T-cell (primary cell): ENCODE data around the gene SRSF4. TPM values are rescaled to one million over a fixed set of nuclear protein-coding genes. Genes with fewer than 3 reads are reported as not detected.

Experiments used
- ATAC-seq, 4 experiments: fragments of 200-7000 bp in 3 of 4; fragments of 150-1000 bp in 1 of 4; cut with Tn5 transposase; replicated peaks in 1 of 4; 1 replicate in 3 of 4; 2 replicates in 1 of 4; pipeline ENCODE4 v1.10.0; 2021; ENCODE audit warnings: moderate library complexity in 3 of 4, mild to moderate bottlenecking in 2 of 4, moderate number of reproducible peaks in 1 of 4
- CTCF ChIA-PET, 2 donors: fragments of 300-600 bp; sonication (Branson Sonifier 250); formaldehyde crosslinking; loops; one replicate each; lab custom pipeline; 2022; ENCODE audit warnings: antibody characterized with exemption in 2 of 2; lab: Charles Lee
- POLR2A ChIA-PET, 2 donors: fragments of 300-600 bp; sonication (Branson Sonifier 250); formaldehyde crosslinking; loops; one replicate each; lab custom pipeline; 2022; ENCODE audit warnings: antibody characterized with exemption in 2 of 2; lab: Charles Lee
- DNase-seq, 35 experiments: peaks; one replicate each; pipeline versions ENCODE4 v3.0.0 to v3.0.0-alpha.2; 2013 to 2023
- H3K27ac ChIP-seq: one replicate; pipeline ENCODE4 v1.5.1; 2013; ENCODE audit warnings: low read length
- H3K27me3 ChIP-seq, 2 experiments: replicated peaks in 1 of 2; 1 replicate in 1 of 2; 2 replicates in 1 of 2; pipeline versions ENCODE4 v1.6.1 to v1.7.0; 2013; ENCODE audit warnings: low read length in 1 of 2, mixed read lengths in 1 of 2; ENCODE audit not compliant: control insufficient read depth in 2 of 2, insufficient read depth in 2 of 2; ENCODE audit errors: extremely low read depth in 1 of 2
- H3K36me3 ChIP-seq, 2 donors: 1 replicate in 1 of 2; 2 replicates in 1 of 2; pipeline versions ENCODE4 v1.6.1 to v1.7.0; 2013; ENCODE audit warnings: low read length in 1 of 2; ENCODE audit not compliant: control insufficient read depth in 2 of 2, insufficient read depth in 1 of 2; ENCODE audit errors: extremely low read depth in 1 of 2
- H3K4me1 ChIP-seq, 2 experiments: 1 replicate in 1 of 2; 2 replicates in 1 of 2; pipeline versions ENCODE4 v1.6.1 to v1.7.0; 2013; ENCODE audit warnings: low read length in 2 of 2, mixed read lengths in 1 of 2; ENCODE audit not compliant: insufficient read depth in 2 of 2, control insufficient read depth in 1 of 2; ENCODE audit errors: extremely low read depth in 1 of 2
- H3K4me3 ChIP-seq, 2 donors: 1 replicate in 1 of 2; 2 replicates in 1 of 2; pipeline versions ENCODE4 v1.5.1 to v1.7.0; 2013; ENCODE audit warnings: mild to moderate bottlenecking in 2 of 2, low read length in 1 of 2, moderate library complexity in 1 of 2; ENCODE audit not compliant: control insufficient read depth in 1 of 2; ENCODE audit errors: extremely low read depth in 1 of 2
- H3K9me3 ChIP-seq: 2 replicates; pipeline ENCODE4 v1.7.0; 2013
- H3K27ac Mint-ChIP-seq, 2 donors: one replicate each; pipeline ENCODE4 v1.8.0; 2020 to 2021; ENCODE audit warnings: mild to moderate bottlenecking in 2 of 2, mixed read lengths in 2 of 2
- H3K27me3 Mint-ChIP-seq, 2 donors: one replicate each; pipeline ENCODE4 v1.8.0; 2021 to 2022; ENCODE audit warnings: mixed read lengths in 2 of 2
- H3K36me3 Mint-ChIP-seq: one replicate; pipeline ENCODE4 v1.8.0; 2021; ENCODE audit warnings: mixed read lengths
- H3K4me1 Mint-ChIP-seq, 3 donors: one replicate each; pipeline ENCODE4 v1.8.0; 2020 to 2022; ENCODE audit warnings: mixed read lengths in 3 of 3, mild to moderate bottlenecking in 1 of 3
- H3K4me3 Mint-ChIP-seq, 3 donors: one replicate each; pipeline ENCODE4 v1.8.0; 2020 to 2022; ENCODE audit warnings: mild to moderate bottlenecking in 3 of 3, mixed read lengths in 3 of 3, moderate library complexity in 3 of 3
- H3K9me3 Mint-ChIP-seq, 3 donors: one replicate each; pipeline ENCODE4 v1.8.0; 2020 to 2022; ENCODE audit warnings: mixed read lengths in 3 of 3
- WGBS: methylation state at CpG from one replicate; pipeline ENCODE4 v1.1.5; 2013; ENCODE audit warnings: missing lambda C conversion rate; ENCODE audit not compliant: insufficient coverage; 5-methylcytosine and 5-hydroxymethylcytosine counted together
- total RNA-seq, 35 experiments: library from RNA in 6 of 35; stranded (reverse) in 6 of 35; fragments of 120-200 nt in 1 of 35; gene quantifications; one replicate each; pipeline versions ENCODE4 v1.2.1 to v1.2.4 and lab custom pipeline; 2013 to 2026

Gene SRSF4
- total RNA-seq, 5 donors from 2014 or later (not counting 1 experiment from before 2014, with no cell fraction given), result 76.0 to 90.4 (median 78.9) TPM

DNA sequence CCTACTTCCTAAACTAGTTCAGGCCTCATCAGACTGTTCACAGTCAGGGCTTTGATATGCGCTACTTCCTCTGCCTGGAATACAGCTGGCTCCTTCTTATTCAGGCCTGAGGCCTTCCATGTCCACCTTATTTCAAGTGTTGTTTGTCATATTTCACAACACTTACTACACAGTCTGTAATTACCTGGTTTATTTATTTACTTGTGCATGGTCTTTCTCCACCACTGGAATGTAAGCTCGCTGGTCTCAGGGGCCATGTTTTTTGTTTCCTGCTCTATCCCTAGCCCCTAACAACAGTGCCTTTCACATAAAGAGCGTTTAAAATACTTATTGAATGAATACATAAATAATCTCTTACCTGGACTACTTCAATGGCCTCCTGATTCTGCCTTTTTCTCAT lies 4.6 kb upstream of the SRSF4 start:
- no peaks in the 10 kb centered on the region for H3K9me3 Mint-ChIP-seq
- H3K27me3 ChIP-seq, result no peaks in the 10 kb centered on the region
- no peak overlapping the region for H3K4me3 ChIP-seq
- H3K4me1 Mint-ChIP-seq, result peaks cover 7 to 15% (median 9%) of the 10 kb centered on the region in 3 donors
- H3K9me3 ChIP-seq, result no peaks in the 10 kb centered on the region
- H3K36me3 Mint-ChIP-seq, result no peaks in the 10 kb centered on the region
- ChIA-PET CTCF (no interaction called here), POLR2A (no interaction called here)
- WGBS, result 83% methylated on average over 1 of the region's 3 CpGs
- DNase-seq, result no peak
- H3K27ac ChIP-seq, result no peak overlapping the region
- H3K4me1 ChIP-seq, result peaks cover 0 to 8% of the 10 kb centered on the region in 2 experiments
- H3K27ac Mint-ChIP-seq, result no peak overlapping the region
- no peaks in the 10 kb centered on the region for H3K36me3 ChIP-seq
- no peak overlapping the region for H3K4me3 Mint-ChIP-seq
- ATAC-seq, result no peak
- no peaks in the 10 kb centered on the region for H3K27me3 Mint-ChIP-seq

DNA sequence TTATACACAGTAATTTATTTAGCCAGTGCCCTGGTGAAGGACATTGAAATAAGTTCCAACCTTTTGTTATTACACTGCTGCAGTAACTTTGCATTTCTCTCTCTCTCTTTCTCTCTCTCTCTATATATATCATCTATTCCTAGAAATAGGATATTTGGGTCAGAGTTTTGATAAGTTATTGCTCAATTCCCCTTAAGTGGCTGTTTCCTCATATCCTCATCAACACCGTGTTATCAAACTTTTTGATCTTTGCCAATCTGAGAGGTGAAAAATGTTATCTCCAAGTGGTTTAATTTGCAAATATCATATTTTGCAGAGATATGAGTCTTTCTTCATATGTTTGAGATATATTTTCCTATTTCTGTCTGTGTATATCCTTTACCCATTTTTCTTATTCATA lies 1.6 kb upstream of the SRSF4 start:
- ATAC-seq (no peak), DNase-seq (no peak)
- Histone ChIP-seq H3K27me3 (no peaks in the 10 kb centered on the region), H3K27ac (no peak overlapping the region), H3K4me1 (peaks cover 21 to 22% of the 10 kb centered on the region in 2 experiments), H3K36me3 (peaks cover 0 to 5% of the 10 kb centered on the region in 2 donors), H3K9me3 (no peaks in the 10 kb centered on the region), H3K4me3 (no peak overlapping the region)
- no CpG with 5 or more reads among the region's 1 CpG for WGBS
- H3K27me3 Mint-ChIP-seq, result no peaks in the 10 kb centered on the region
- peak overlapping the region in 1 of 2 donors; percentile 92 for H3K27ac Mint-ChIP-seq
- peaks cover 7% of the 10 kb centered on the region for H3K36me3 Mint-ChIP-seq
- ChIA-PET CTCF (interaction anchor here (0.7 to 2.7 kb wide), 6 partner anchors 14 to 540 kb away, joined by 3 to 35 read pairs (median 4); partner anchors contain the start of gene TAF12 (in 1 of the 2)), POLR2A (no interaction called here)
- peak overlapping the region; percentile 89 to 95 (median 92) for H3K4me3 Mint-ChIP-seq
- peaks cover 35 to 42% (median 35%) of the 10 kb centered on the region in 3 donors for H3K4me1 Mint-ChIP-seq
- H3K9me3 Mint-ChIP-seq, result no peaks in the 10 kb centered on the region

DNA sequence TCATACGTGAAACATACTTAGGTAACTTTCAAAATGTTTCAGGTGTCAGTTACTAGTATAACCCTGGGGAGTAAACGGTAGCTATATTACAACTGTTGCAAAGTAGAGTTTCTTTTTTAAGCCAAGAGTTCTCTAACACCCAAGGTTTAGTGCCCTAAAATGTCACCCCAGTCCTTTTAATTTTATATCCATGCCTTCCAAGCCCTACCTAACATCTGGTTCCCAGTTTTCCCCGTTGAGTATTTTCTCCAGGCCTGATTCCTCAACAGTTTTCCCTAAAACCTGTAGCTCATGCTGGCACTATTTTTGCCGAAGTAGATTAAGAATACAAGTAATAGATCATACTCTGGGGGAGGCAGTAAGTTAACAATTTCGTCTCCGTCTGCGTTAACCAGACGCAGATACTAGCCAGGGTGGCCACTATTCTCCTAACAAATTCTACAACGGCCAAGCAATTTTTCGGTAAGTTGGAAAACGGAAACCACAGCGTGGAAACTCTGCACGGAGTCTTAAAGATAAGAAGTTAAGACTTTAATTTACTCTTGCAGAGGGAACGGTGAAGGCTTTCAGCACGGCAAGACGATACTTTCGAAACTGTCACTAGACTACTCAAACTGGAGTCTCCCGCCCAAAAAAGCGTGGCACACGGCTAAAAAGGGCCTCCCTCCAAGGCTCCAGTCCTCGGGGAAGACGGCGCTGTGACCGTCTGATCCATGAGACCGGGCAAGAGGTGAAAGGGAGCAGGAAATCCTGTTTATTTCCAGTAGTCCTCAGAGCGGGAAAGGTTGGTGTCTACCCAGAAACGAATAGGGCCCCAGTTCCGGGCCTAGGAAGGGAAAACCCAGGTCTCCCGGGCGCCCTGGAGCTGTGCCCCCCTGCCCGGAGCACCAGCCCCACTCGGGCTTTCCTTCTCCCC lies 945 bp downstream of the SRSF4 start:
- H3K27ac Mint-ChIP-seq, result peak overlapping the region; percentile 88 to 89
- H3K9me3 ChIP-seq, result no peaks in the 10 kb centered on the region
- no peaks in the 10 kb centered on the region for H3K27me3 Mint-ChIP-seq
- H3K27me3 ChIP-seq, result no peaks in the 10 kb centered on the region
- H3K9me3 Mint-ChIP-seq, result no peaks in the 10 kb centered on the region
- ChIA-PET CTCF (interaction anchor here (0.6 to 2.7 kb wide), 10 partner anchors 17 to 1407 kb away, joined by 3 to 35 read pairs (median 5); partner anchors contain the start of genes STX12 (in 1 of the 2) and YTHDF2 (in 1 of the 2)), POLR2A (interaction anchor here (0.5 to 1.6 kb wide), 8 partner anchors 11 to 745 kb away, joined by 3 to 8 read pairs (median 4); partner anchors contain the start of gene TAF12 (in 1 of the 2))
- H3K4me3 Mint-ChIP-seq, result peak overlapping the region; percentile 89 to 95 (median 92)
- WGBS, result 0% methylated on average over 14 of the region's 32 CpGs
- peaks cover 58 to 65% (median 59%) of the 10 kb centered on the region in 3 donors for H3K4me1 Mint-ChIP-seq
- H3K27ac ChIP-seq, result peak overlapping the region; percentile 99
- ATAC-seq, result no peak
- DNase-seq, result peak in 6 of 35 experiments; percentile 3 to 14 (median 6)
- H3K4me1 ChIP-seq, result peaks cover 33 to 34% of the 10 kb centered on the region in 2 experiments
- peak overlapping the region; percentile 89 to 98 for H3K4me3 ChIP-seq
- peaks cover 0 to 5% of the 10 kb centered on the region in 2 donors for H3K36me3 ChIP-seq
- H3K36me3 Mint-ChIP-seq, result peaks cover 11% of the 10 kb centered on the region

DNA sequence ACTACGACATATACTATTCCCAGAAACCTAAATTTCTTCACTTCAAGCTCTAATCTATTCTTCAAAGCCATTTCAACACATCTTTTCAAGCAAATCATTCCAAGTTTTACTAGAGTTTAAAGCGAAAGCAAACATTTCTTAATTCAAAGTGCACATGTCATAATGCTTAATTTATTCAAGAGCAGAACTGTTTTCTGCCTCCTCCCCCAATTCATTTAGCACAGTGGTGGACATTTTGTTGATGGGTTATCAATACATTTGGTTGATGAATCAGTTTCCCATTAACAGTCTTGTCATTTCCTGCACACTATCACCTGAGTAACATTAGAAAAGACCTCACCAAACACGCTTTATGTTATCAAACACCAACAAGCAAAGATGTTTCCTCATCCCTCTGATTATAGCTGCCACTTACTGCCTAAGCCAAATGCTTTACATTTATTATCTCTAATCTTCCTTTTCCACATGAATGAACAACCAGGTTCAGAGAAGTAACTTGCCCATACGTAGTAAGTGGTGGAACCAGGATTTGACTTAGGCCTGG lies 2.0 kb downstream of the SRSF4 start:
- ChIA-PET CTCF (interaction anchor here (0.7 to 0.9 kb wide), 3 partner anchors 443 to 851 kb away, joined by 3 to 9 read pairs (median 6); partner anchors contain the start of genes MED18 (in 1 of the 2) and YTHDF2 (in 1 of the 2)), POLR2A (interaction anchor here (0.8 to 1.1 kb wide), 3 partner anchors 10 to 23 kb away, joined by 3 to 6 read pairs (median 4); no protein-coding TSS in a partner anchor)
- H3K27ac Mint-ChIP-seq, result peak overlapping the region; percentile 50 to 84
- no peak for DNase-seq
- H3K27me3 ChIP-seq, result no peaks in the 10 kb centered on the region
- peak overlapping the region; percentile 9 for H3K27ac ChIP-seq
- peak overlapping the region; percentile 89 to 95 (median 92) for H3K4me3 Mint-ChIP-seq
- H3K9me3 ChIP-seq, result no peaks in the 10 kb centered on the region
- no peak for ATAC-seq
- H3K27me3 Mint-ChIP-seq, result no peaks in the 10 kb centered on the region
- H3K9me3 Mint-ChIP-seq, result no peaks in the 10 kb centered on the region
- WGBS, result 24% methylated on average over 2 of the region's 4 CpGs
- peaks cover 34 to 35% of the 10 kb centered on the region in 2 experiments for H3K4me1 ChIP-seq
- H3K36me3 Mint-ChIP-seq, result peaks cover 11% of the 10 kb centered on the region
- H3K36me3 ChIP-seq, result peaks cover 0 to 5% of the 10 kb centered on the region in 2 donors
- H3K4me1 Mint-ChIP-seq, result peaks cover 59 to 66% (median 60%) of the 10 kb centered on the region in 3 donors
- peak overlapping the region; percentile 38 to 98 for H3K4me3 ChIP-seq

DNA sequence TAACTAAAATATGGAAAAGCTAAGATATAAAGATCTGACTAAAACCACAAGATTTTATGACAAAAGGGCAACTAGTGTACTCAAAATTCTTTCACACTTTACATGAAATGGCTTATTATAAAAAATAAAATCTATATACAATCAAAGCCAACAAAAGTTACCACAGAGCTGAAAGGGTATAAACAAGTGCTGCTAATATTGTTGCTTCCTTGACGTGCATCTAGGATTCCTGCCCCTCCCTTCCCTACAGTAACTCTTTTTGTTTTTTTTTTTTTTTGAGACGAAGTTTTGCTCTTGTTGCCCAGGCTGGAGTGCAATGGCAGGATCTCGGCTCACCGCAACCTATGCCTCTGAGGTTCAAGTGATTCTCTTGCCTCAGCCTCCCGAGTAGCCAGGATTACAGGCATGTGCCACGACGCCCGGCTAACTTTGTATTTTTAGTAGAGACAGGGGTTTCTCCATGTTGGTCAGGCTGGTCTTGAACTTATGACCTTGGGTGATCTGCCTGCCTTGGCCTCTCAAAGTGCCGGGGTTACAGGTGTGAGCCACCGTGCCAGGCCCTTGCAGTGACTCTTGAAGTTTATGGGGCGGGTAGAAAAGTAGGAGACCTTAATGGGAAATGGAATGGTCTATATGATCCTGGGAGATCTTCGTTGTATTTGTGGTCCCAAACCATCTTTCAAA lies 4.5 kb downstream of the SRSF4 start:
- no peaks in the 10 kb centered on the region for H3K27me3 ChIP-seq
- ATAC-seq, result no peak
- ChIA-PET POLR2A (interaction anchor here (0.5 to 0.8 kb wide), 4 partner anchors 10 to 1248 kb away, joined by 3 to 9 read pairs (median 4); no protein-coding TSS in a partner anchor), CTCF (interaction anchor here in 1 of 2 donors (0.7 to 1.1 kb wide), 2 partner anchors 10 to 1259 kb away, joined by 3 read pairs; no protein-coding TSS in a partner anchor)
- no peaks in the 10 kb centered on the region for H3K9me3 ChIP-seq
- no peaks in the 10 kb centered on the region for H3K9me3 Mint-ChIP-seq
- peaks cover 0 to 10% of the 10 kb centered on the region in 2 donors for H3K36me3 ChIP-seq
- H3K27ac ChIP-seq, result no peak overlapping the region
- no peak overlapping the region for H3K4me3 ChIP-seq
- peak overlapping the region; percentile 16 to 56 for H3K27ac Mint-ChIP-seq
- H3K36me3 Mint-ChIP-seq, result peaks cover 19% of the 10 kb centered on the region
- H3K4me1 ChIP-seq, result peaks cover 39 to 46% of the 10 kb centered on the region in 2 experiments
- DNase-seq, result no peak
- H3K4me3 Mint-ChIP-seq, result peak overlapping the region; percentile 21 to 89 (median 32)
- WGBS, result 87% methylated on average over 7 of the region's 12 CpGs
- peaks cover 64 to 67% (median 66%) of the 10 kb centered on the region in 3 donors for H3K4me1 Mint-ChIP-seq
- no peaks in the 10 kb centered on the region for H3K27me3 Mint-ChIP-seq
